HG02623 (cell line): ENCODE data around the gene VEGFB.

Experiments
- ATAC-seq: cut with Tn5 transposase; IDR thresholded peaks from one replicate; pipeline ENCODE4 v1.9.1; 2021; ENCODE audit warnings: moderate library complexity; ENCODE audit not compliant: unreplicated experiment

The VEGFB gene

DNA sequence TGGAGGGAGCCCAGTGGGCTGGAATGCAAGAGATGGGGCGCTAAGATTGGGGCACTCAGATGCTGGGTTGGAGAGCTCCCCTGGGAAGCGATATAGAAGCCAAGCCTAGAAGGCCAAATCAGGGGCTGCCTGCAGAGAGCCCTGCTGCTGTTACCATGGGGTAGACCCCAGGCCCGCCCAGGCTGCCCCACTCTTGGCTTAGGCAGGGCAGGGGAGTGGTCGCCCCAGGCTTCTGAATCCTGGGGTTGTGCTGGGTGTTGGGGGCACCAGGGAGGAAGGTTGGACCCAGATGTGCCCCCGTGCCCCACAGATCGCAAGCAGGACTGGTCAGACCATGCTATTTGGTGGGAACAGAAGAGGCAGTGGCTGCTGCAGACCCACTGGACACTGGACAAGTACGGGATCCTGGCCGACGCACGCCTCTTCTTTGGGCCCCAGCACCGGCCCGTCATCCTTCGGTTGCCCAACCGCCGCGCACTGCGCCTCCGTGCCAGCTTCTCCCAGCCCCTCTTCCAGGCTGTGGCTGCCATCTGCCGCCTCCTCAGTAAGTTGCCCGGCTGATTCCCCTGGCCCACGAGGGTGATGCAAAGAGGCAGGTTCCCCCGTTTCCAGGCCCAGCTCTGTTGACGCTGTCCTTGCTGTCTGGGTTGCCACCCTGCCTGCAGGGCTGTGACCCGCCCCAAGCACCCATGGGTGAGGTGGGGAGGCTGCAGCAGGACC is 23.9 kb upstream of the VEGFB start:
- ATAC-seq: no peak

DNA sequence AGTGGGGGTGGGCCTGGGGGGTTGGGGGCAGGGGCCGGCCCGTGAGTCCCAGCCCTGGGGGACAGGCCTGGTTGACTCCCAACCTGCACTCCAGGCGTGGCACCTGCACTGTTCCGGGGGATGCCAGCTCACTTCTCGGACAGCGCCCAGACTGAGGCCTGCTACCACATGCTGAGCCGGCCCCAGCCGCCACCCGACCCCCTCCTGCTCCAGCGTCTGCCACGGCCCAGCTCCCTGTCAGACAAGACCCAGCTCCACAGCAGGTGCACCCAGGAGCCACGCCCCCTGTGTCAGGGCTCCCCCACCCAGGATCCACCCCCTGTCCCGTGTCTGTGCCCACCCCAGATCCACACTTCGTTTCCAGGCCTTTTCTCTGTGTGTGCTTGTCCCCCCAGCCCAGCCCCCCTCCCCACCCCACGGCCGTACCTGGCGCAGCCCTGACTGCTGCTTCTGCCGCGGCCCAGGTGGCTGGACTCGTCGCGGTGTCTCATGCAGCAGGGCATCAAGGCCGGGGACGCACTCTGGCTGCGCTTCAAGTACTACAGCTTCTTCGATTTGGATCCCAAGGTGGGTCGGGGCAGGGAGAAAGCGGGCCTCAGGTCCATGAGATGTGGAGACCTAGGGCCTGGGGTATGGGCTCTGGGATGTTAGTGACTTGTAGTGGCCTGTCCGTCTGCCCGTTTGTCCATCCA is 23.1 kb upstream of the VEGFB start:
- ATAC-seq: no peak

DNA sequence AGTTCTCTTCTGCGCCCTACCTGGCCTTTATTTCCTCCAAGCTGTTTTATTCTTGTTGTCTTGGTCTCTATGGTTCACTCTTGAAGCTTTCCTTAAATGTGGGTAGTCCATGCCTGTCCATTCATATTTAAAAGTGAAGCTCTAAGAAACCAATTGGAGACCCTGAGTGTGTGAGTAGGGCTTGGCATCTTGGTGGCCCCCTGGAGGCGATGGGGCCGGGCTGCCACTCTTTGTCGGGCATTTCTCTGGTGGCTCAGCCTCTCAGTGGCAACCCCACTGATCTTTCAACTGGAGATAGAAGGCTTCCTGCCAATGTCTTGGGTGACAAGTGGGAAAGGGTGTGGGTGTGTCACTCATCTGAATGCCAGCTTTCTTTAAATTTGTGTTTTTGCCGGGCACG is 17.5 kb upstream of the VEGFB start:
- ATAC-seq: no peak

DNA sequence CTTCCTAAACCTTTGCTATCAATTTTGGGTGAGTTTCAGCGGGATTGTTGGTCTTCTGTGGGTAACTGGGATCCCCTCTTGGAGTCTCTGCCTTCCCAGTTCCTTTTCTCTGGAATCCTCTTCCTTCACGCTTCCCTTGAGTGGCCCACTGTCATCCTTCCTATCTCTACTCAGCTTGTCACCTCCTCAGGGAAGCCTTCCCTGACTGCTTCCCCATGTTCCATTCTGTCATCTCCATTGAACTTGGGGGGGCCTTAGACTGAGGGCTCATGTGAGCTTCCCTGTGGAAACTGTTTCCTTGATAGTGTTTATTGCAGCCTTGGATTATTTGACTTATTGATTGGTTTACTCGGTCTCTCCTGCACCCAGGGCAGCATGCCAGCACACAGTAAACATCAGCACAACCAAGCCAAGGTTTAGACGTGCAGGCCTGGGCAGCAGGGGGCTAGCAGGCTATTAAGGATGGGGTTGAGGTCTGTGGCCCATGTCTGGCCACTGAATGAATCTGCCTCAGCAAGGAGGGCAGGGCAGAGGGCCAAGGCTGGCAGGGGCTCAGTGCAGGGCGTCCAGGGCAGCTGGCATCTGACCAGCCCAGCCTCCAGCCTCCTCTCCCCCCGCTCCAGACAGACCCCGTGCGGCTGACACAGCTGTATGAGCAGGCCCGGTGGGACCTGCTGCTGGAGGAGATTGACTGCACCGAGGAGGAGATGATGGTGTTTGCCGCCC is 15.6 kb upstream of the VEGFB start:
- no peak for ATAC-seq

DNA sequence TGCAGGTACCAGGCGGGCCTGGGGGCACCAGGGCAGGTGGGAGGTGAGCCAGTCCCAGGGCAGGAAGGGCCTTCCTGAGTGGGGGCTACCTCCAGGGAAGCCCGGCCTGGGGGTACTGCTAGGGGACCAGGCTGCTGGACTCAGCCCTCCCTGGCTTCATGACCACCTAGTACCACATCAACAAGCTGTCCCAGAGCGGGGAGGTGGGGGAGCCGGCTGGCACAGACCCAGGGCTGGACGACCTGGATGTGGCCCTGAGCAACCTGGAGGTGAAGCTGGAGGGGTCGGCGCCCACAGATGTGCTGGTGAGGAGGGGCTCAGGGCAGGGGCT is 15.1 kb upstream of the VEGFB start:
- no peak for ATAC-seq

DNA sequence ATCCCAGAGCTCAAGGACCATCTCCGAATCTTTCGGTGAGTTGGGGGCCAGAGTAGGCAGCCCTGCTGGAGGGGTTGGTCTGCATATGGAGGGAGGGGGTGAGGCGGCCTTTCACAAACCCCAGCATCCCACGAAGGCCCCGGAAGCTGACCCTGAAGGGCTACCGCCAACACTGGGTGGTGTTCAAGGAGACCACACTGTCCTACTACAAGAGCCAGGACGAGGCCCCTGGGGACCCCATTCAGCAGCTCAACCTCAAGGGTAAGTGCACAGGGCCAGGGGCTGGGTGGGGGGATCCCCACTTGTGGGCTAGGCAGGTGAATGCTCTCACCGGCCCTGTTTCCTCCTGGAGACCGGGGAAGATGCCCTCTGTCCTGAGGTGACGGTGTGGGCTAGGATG is 14.6 kb upstream of the VEGFB start:
- ATAC-seq: no peak

DNA sequence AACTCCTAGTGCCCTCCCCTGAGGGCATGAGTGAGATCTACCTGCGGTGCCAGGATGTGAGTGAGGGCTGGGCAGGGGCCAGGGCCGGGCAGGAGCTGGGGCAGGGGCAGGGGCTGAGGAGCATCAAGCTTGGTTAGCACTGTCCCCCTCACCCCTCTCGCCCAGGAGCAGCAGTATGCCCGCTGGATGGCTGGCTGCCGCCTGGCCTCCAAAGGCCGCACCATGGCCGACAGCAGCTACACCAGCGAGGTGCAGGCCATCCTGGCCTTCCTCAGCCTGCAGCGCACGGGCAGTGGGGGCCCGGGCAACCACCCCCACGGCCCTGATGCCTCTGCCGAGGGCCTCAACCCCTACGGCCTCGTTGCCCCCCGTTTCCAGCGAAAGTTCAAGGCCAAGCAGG is 14.1 kb upstream of the VEGFB start:
- no peak for ATAC-seq

DNA sequence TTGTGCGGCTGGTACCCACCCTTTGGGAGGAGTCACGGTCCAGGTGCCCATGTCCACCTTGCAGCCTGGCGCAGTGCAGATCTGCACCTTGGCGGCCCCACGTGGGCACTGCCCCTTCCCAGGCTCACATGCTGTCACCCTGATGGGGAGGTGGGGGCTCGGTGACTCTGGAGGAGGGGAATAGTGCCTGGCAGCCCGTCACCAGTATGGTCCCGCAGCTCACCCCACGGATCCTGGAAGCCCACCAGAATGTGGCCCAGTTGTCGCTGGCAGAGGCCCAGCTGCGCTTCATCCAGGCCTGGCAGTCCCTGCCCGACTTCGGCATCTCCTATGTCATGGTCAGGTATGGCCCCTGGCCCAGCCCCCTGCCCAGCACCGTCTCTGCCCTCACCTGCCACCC is 13.6 kb upstream of the VEGFB start:
- ATAC-seq: no peak

DNA sequence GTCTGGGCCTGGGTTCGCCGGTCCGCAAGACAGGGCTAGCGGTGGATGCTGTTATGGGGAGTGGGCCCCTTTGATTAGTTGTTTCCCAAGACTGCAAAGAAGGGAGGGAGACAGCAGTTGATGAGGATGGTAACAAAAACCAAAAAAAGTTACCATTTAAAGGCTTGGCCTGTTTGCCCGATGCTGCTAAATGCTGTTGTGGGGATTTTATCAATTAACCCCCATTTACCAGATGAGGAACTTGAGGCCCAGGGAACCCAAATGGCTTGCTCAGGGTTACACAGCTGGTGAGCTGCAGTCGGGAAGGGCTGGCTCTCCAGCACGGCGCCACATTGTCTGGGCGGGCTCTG is 11.8 kb upstream of the VEGFB start:
- ATAC-seq: no peak

DNA sequence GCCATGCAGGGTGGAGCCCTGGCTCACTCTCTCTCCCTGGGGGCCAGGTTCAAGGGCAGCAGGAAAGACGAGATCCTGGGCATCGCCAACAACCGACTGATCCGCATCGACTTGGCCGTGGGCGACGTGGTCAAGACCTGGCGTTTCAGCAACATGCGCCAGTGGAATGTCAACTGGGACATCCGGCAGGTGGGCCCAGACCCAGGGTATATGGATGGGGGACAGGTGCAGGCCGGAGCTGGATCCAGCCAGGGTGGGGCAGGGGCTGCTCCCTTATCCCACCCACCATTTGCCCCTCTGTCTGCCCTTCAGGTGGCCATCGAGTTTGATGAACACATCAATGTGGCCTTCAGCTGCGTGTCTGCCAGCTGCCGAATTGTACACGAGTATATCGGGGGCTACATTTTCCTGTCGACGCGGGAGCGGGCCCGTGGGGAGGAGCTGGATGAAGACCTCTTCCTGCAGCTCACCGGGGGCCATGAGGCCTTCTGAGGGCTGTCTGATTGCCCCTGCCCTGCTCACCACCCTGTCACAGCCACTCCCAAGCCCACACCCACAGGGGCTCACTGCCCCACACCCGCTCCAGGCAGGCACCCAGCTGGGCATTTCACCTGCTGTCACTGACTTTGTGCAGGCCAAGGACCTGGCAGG is 11.3 kb upstream of the VEGFB start:
- ATAC-seq: no peak

DNA sequence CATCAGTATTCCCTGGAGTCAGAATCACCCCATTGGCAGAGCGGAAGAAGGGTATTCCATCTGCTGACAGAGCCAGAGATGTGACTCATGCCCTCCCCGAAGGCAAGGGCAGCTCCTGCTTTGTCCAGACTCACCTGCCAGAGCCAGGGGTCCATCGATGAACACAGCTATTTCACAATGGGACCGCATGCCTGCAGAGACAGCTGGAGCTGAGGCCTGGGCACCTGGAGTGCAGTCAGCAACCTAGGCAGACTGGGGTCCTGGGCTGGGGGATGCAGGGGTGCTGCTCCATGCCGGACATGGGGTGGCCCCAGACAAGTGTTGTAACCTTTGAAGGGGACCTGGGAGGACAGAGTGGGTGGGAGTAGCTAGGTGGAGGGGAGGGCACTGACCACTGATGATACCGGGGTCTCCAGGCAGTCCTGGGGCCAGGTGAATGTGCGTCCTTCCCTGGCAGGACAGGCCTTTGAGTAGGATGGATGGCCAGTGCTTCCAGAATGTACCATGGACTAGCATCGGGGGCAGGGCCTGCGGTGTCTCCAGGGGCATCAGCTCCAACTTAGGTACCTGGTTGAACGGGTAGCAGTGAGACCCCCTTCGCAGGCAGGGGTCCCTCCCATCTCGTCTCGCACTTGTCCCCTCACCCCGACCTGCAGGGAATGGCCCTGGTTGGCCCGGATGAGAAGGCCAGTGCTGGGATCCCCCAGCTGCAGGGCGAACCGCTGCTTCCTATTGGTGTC is 10.1 kb upstream of the VEGFB start:
- ATAC-seq: no peak

DNA sequence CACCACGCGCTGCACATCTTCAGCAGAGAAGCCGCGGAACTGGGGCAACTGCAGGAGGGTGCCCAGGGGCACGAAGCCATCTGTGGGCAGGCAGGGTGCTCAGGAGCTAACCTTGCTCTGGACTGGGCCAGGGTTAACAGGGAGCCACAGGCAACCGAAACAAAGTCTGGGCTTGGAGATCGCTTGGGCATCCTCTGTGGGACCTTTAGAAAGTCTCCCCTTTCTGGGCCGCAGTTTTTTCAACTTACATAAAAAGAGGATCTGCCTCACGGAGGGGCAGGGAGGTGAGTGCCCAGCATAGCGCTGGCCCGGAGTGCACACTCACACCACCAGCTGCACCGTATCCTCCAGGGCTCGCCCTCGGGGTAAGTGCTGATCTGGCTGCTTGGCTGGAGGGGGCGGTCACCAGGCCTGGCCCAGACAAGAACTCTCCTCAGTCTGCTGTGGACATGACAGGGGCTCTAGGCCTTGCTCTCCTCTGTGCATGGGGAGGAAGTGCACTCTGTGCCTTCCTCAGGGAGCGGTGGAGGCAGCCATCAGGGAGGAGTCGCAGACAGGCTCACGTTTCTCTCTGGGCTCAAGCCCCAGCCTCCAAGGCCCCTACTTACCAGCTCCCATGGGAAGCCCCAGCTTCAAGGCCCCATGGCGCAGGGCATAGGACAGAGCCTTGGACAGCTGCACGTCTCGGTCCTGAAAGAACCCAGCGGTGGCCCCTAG is 9.3 kb upstream of the VEGFB start:
- no peak for ATAC-seq

DNA sequence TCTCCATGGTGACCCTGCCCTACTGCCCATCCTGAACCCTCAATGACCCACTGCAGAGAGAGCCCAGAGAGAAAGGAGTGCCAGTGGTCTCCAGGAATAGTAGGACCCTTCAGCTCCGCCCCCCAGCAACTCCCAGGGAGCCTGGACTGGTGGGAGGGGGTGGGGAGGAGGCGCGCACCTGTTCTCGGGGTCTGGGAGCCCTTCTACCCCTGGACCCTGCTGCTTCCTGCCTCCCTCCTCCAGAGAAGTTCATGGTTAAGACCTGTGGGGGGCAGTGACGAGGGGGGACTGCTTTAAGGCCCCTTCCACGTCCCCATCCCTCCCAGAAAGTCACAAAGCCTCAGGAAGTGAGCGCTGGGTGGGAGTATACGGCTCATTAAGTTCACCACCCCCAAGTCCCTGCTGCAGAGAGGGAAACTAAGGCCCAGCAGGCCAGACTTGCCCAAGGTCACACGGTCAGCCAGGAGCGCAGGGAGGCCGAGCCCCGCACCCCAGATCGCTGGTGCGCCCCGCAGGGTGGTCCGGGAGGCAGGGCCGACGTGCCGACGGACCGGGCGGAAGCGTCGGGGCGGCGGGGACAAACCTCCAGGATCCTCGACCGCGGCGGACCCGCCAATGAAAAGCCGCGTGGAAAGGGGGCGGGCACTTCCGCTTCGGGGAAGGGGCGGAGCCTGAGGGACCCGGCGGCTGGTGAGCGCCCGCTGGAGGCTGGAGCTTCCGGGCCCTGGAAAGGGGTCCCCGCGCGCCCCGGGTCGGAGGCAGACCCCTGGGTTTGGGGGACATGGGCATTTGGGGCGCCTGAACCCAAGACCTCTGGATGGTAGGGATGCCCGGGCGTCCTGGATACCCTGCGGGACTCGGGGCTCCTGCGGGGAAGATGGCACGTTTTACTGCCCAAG is 8.5 kb upstream of the VEGFB start, which contains the start of the genes NUDT22 and TRPT1:
Gene NUDT22, plus strand, starts transcription at position 667 of the 899 bp plus-strand sequence. CDS start 379 bp downstream, outside the sequence.
Gene TRPT1, minus strand, starts transcription at position 579 of the 899 bp plus-strand sequence. Its CDS starts 326 bp downstream, at position 253.
- ATAC-seq: peak; percentile 39

DNA sequence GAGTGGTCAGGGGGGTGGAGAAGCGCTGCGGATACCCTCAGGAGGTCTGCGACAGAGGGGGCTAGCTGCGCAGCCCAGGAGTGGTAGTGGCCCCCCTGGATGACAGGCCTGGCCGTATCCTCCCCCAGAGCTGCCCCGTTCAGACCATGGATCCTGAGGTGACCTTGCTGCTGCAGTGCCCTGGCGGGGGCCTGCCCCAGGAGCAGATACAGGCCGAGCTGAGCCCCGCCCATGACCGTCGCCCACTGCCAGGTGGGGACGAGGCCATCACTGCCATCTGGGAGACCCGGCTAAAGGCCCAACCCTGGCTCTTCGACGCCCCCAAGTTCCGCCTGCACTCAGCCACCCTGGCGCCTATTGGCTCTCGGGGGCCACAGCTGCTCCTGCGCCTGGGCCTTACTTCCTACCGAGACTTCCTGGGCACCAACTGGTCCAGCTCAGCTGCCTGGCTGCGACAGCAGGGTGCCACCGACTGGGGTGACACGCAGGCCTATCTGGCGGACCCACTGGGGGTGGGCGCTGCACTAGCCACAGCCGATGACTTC is 7.8 kb upstream of the VEGFB start:
- ATAC-seq: no peak

DNA sequence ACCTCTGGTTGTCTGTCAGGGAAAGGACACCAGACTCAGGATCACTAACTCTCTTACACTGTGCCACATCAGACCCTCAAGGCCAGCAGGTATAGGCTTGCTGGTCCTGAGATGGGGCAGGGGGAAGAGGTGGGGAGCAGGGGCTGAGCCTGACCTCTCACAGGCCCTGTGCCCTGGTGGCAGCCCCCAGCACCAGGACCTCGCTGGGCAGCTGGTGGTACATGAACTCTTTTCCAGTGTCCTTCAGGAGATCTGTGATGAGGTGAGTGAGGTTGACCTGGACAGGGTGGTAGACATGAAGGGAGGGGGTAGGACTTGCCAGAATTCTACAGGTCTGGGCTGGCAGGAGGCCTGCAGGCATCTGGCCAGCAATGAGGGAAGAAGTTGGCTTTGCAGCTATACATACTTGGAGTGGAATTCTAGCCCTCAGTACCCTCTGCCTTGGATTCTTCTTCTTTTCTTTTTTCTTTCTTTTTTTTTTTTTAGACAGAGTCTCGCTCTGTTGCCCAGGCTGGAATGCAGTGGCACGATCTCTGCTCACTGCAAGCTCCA is 6.9 kb upstream of the VEGFB start:
- no peak for ATAC-seq

DNA sequence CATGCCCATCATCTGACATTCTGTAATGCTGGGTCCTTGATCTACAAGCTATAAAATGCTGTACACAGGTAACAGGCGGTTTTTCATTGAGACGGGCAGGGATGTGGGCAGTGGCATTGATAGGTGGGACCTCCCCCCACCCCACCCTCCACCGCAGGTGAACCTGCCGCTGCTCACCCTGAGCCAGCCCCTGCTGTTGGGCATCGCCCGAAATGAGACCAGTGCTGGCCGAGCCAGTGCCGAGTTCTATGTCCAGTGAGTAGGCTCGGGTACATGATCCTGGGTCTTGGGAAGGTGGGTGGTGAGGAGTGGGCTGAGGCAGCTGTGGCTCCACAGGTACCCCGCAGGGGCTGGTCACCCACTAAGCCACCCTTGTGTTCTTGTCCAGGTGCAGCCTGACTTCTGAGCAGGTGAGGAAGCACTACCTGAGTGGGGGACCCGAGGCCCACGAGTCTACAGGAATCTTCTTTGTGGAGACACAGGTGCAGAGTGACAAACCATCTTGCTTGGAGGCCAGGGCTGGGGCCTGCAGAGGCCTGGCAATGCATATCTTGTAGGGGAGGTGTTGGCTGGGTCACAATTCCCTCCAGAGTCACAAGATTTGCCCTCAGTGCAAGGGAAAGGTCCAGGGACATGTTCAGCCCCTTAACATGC is 5.2 kb upstream of the VEGFB start:
- no peak for ATAC-seq

DNA sequence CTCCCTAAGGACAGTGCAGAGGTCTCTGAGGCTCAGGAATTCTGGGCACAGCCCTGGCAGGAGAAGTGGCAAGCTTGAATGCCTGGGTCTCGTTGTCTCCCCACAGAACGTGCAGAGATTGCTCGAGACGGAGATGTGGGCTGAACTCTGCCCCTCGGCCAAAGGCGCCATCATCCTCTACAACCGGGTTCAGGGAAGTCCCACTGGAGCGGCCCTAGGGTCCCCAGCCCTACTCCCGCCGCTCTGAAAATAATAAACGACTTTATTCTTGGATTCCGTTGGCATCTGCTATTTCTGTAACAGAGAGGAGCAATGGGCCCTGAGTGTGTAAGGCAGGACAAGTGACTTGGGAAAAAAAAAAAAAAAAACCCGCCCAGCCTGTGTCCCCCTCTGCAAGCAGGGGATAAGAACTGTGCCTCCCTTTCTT is 4.6 kb upstream of the VEGFB start:
- no peak for ATAC-seq
